ENCODE results near the gene DPEP2. TPM values are rescaled to one million over a fixed set of nuclear protein-coding genes. Genes with fewer than 3 reads are reported as not detected.

The DPEP2 gene
- total RNA-seq, 1 donor from 2014 or later: not detected

DNA sequence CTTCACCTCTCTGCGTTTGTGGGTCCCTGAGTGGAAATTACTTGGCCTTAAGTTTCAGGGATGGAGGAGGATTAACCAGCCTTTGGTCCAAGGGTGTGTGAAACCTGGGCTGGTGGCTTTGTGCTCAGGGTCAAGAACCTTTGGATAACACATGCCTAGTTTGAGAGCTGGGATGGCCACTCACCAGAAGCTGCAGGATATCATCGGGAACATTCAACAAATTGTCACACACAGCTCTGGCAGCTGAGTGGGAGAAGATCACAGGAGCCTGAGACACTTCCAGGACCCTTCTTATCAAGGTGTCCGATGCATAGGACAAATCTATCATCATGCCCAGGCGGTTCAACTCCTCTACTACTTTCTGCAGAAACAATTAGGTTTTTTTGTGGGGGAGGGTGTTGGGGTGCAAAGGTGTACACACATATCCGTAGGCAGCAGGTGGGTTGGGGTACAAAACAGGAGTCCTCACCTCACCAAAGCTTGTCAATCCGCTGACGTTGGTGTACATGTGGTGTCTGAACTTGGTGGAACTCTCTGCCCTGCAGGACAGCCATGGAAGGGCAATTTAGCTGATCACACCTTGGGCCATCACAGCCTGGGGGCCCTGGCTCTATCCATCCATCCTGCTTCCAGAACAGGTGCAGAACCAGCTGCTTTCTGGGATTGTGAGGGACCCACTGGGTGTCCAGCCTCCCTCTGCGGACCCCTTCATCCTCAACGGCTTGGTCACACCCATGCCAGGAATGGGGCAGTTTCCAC is 21.6 kb downstream of the DPEP2 start:
- FAIRE-seq: no peak
- Histone ChIP-seq H3K79me2 (ENCODE audit: insufficient read depth, low read length) (no peaks in the 10 kb centered on the region), H2AFZ (ENCODE audit: low read depth, low read length) (no peak overlapping the region), H3K4me3 (ENCODE audit: insufficient read depth, low read depth, low read length) (no peak overlapping the region), H3K27ac (ENCODE audit: low read depth, low read length) (no peak overlapping the region), H4K20me1 (ENCODE audit: insufficient read depth, low read length) (no peaks in the 10 kb centered on the region), H3K4me2 (ENCODE audit: low read length) (no peak overlapping the region), H3K4me1 (ENCODE audit: insufficient read depth, low read length) (no peaks in the 10 kb centered on the region), H3K9ac (ENCODE audit: low read length) (no peak overlapping the region), H3K27me3 (ENCODE audit: insufficient read depth, low read length) (peaks cover 16% of the 10 kb centered on the region), H3K36me3 (ENCODE audit: insufficient read depth, low read length) (no peaks in the 10 kb centered on the region), H3K9me3 (ENCODE audit: insufficient read depth, low read depth, low read length) (no peaks in the 10 kb centered on the region)
- no peak for DNase-seq (ENCODE audit: low read depth)
- Mint-ChIP-seq H3K27ac (ENCODE audit: unreplicated experiment) (no peak overlapping the region), H3K27me3 (ENCODE audit: low read depth, unreplicated experiment) (peaks cover 28% of the 10 kb centered on the region), H3K9me3 (ENCODE audit: unreplicated experiment) (no peaks in the 10 kb centered on the region), H3K36me3 (ENCODE audit: low read depth, unreplicated experiment) (no peaks in the 10 kb centered on the region), H3K4me3 (ENCODE audit: unreplicated experiment) (no peak overlapping the region), H3K4me1 (ENCODE audit: low read depth, unreplicated experiment) (no peaks in the 10 kb centered on the region)
- no peak for TF ChIP-seq CTCF (IDR thresholded peaks at IDR 0.05; ENCODE audit: insufficient read depth, low read depth, low read length)
- TF ChIP-seq EZH2 (IDR thresholded peaks at IDR 0.05; ENCODE audit: insufficient read depth, low read length): no peak

DNA sequence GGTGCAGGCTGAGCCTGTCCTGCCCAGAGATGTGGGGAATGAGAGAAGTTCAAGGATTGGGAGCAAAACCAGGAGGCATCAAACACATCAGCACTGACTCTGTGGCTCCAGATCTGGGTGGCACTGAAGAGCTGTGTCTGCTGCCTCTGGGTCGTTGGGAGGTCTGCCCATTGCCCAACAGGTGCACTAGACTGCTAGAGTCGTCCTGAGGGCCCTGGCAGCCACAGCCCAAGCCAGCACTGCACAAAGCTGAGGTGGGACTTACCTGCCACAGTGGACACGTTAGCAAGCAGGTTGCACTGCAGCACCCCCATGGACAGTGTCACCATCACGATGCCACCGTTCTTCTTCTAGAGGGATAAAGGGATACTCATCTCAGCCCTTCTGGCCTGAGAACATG is 22.3 kb downstream of the DPEP2 start:
- Histone ChIP-seq H2AFZ (ENCODE audit: low read depth, low read length) (no peak overlapping the region), H3K27me3 (ENCODE audit: insufficient read depth, low read length) (peaks cover 16% of the 10 kb centered on the region), H3K79me2 (ENCODE audit: insufficient read depth, low read length) (no peaks in the 10 kb centered on the region), H3K36me3 (ENCODE audit: insufficient read depth, low read length) (no peaks in the 10 kb centered on the region), H3K9ac (ENCODE audit: low read length) (no peak overlapping the region), H3K4me1 (ENCODE audit: insufficient read depth, low read length) (no peaks in the 10 kb centered on the region), H3K4me2 (ENCODE audit: low read length) (no peak overlapping the region), H3K4me3 (ENCODE audit: insufficient read depth, low read depth, low read length) (no peak overlapping the region), H3K9me3 (ENCODE audit: insufficient read depth, low read depth, low read length) (no peaks in the 10 kb centered on the region), H3K27ac (ENCODE audit: low read depth, low read length) (no peak overlapping the region), H4K20me1 (ENCODE audit: insufficient read depth, low read length) (no peaks in the 10 kb centered on the region)
- TF ChIP-seq EZH2 (IDR thresholded peaks at IDR 0.05; ENCODE audit: insufficient read depth, low read length) (no peak), CTCF (IDR thresholded peaks at IDR 0.05; ENCODE audit: insufficient read depth, low read depth, low read length) (no peak)
- DNase-seq (ENCODE audit: low read depth) (no peak), FAIRE-seq (no peak)
- Mint-ChIP-seq H3K36me3 (ENCODE audit: low read depth, unreplicated experiment) (no peaks in the 10 kb centered on the region), H3K4me1 (ENCODE audit: low read depth, unreplicated experiment) (no peaks in the 10 kb centered on the region), H3K9me3 (ENCODE audit: unreplicated experiment) (no peaks in the 10 kb centered on the region), H3K27me3 (ENCODE audit: low read depth, unreplicated experiment) (peaks cover 27% of the 10 kb centered on the region), H3K27ac (ENCODE audit: unreplicated experiment) (no peak overlapping the region), H3K4me3 (ENCODE audit: unreplicated experiment) (no peak overlapping the region)

- H3K27ac Mint-ChIP-seq (ENCODE audit: unreplicated experiment): no peak overlapping the region
- FAIRE-seq: no peak
- H3K27me3 Mint-ChIP-seq (ENCODE audit: low read depth, unreplicated experiment): peaks cover 27% of the 10 kb centered on the region
- H3K27ac ChIP-seq (ENCODE audit: low read depth, low read length): no peak overlapping the region
- no peaks in the 10 kb centered on the region for H3K4me1 Mint-ChIP-seq (ENCODE audit: low read depth, unreplicated experiment)
- H3K9me3 ChIP-seq (ENCODE audit: insufficient read depth, low read depth, low read length): no peaks in the 10 kb centered on the region
- no peak overlapping the region for H3K4me3 Mint-ChIP-seq (ENCODE audit: unreplicated experiment)
- TF ChIP-seq CTCF (IDR thresholded peaks at IDR 0.05; ENCODE audit: insufficient read depth, low read depth, low read length) (no peak), EZH2 (IDR thresholded peaks at IDR 0.05; ENCODE audit: insufficient read depth, low read length) (no peak)
- no peaks in the 10 kb centered on the region for H3K79me2 ChIP-seq (ENCODE audit: insufficient read depth, low read length)
- DNase-seq (ENCODE audit: low read depth): no peak
- H3K9me3 Mint-ChIP-seq (ENCODE audit: unreplicated experiment): no peaks in the 10 kb centered on the region
- no peak overlapping the region for H3K9ac ChIP-seq (ENCODE audit: low read length)
- peaks cover 16% of the 10 kb centered on the region for H3K27me3 ChIP-seq (ENCODE audit: insufficient read depth, low read length)
- no peaks in the 10 kb centered on the region for H3K36me3 Mint-ChIP-seq (ENCODE audit: low read depth, unreplicated experiment)
- H3K36me3 ChIP-seq (ENCODE audit: insufficient read depth, low read length): no peaks in the 10 kb centered on the region
- H3K4me1 ChIP-seq (ENCODE audit: insufficient read depth, low read length): no peaks in the 10 kb centered on the region
- H4K20me1 ChIP-seq (ENCODE audit: insufficient read depth, low read length): no peaks in the 10 kb centered on the region
- H3K4me3 ChIP-seq (ENCODE audit: insufficient read depth, low read depth, low read length): no peak overlapping the region
- no peak overlapping the region for H3K4me2 ChIP-seq (ENCODE audit: low read length)
- no peak overlapping the region for H2AFZ ChIP-seq (ENCODE audit: low read depth, low read length)
Measured at GRCh38 chr16:67976205-67976604, 23.1 kb downstream of the DPEP2 start.
